ENCODE results near the gene ADD3.

ADD3 gene

GRCh38 chr10:109968953-109969759, 38.6 kb upstream of the ADD3 start:
- no peaks in the 10 kb centered on the region for H3K27me3 ChIP-seq (ENCODE audit: insufficient read depth, low read depth, severe bottlenecking)
- no peak overlapping the region for H3K4me3 ChIP-seq (ENCODE audit: low read depth, low read length)
- no peak overlapping the region for H3K27ac ChIP-seq
- no peaks in the 10 kb centered on the region for H3K36me3 ChIP-seq
- H3K9me3 ChIP-seq (ENCODE audit: severe bottlenecking), result no peaks in the 10 kb centered on the region
- DNase-seq, result no peak
- no peak for TF ChIP-seq CTCF (IDR thresholded peaks at IDR 0.05; ENCODE audit: low read depth, low read length)

DNA sequence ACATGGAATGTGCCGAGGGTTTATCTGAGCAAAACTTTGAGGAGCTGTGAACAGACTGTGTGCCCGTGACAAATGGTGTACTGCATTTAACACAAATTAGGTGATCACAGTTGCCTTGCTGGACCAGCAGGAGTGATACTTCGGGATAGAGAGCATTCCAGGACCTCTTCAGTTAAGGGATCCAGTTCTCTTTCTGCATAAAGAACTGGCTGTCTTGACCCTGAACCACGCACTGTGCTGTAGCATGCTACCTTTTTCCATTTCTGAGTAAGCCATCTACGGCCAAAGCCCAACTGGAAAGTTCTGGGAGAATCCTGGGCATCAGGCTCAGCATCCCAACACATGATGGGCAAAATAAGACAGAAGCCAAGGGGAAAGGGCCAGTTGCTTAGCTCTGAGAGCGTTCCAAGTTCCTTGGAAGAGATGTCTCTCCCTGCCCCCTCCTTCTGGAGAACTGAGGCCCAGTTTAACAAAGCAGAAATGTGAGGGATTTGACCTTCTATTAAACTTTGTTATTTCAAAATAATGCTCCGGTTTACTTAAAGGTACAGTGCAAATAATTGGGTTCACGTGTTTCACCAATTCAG, 37.9 kb upstream of the ADD3 start:
- DNase-seq, result no peak
- Histone ChIP-seq H3K9me3 (ENCODE audit: severe bottlenecking) (no peaks in the 10 kb centered on the region), H3K36me3 (no peaks in the 10 kb centered on the region), H3K27me3 (ENCODE audit: insufficient read depth, low read depth, severe bottlenecking) (no peaks in the 10 kb centered on the region), H3K27ac (no peak overlapping the region), H3K4me3 (ENCODE audit: low read depth, low read length) (no peak overlapping the region)
- TF ChIP-seq CTCF (IDR thresholded peaks at IDR 0.05; ENCODE audit: low read depth, low read length), result no peak

- TF ChIP-seq CTCF (IDR thresholded peaks at IDR 0.05; ENCODE audit: low read depth, low read length), result no peak
- H3K27me3 ChIP-seq (ENCODE audit: insufficient read depth, low read depth, severe bottlenecking), result no peaks in the 10 kb centered on the region
- no peak for DNase-seq
- no peaks in the 10 kb centered on the region for H3K36me3 ChIP-seq
- no peak overlapping the region for H3K4me3 ChIP-seq (ENCODE audit: low read depth, low read length)
- no peak overlapping the region for H3K27ac ChIP-seq
- H3K9me3 ChIP-seq (ENCODE audit: severe bottlenecking), result no peaks in the 10 kb centered on the region
These were observed 36.1 kb upstream of the ADD3 start for GRCh38 chr10:109971634-109972033.

DNA sequence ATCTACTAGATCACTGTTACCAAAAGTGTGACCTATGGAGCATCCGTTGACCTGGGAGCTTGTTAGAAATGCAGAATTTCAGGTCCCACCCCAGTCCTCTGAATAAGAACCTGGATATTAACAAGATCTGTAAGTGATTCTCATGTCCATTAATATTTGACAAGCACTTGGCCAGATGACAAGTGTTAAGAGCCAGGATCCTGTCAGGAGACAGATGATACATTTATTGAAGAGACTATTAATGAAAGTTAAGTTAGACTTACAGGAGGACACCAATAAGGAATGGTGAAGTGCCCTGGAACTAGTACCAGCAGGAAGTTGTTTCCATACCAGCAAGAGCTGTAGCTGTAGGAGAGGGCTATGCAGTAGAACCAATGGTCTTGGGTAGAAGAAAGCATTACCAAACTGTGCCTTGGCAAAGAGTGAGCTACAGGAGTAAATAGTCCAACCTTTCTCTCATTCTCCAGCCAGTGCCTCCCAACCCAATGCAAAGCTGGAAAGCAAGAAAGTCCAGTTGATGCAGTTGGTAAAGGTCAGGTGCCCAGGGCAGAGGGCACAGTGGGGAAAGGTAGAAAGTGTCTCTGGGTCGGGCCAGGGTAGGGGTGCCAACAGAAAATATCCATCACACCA, 35.3 kb upstream of the ADD3 start:
- TF ChIP-seq CTCF (IDR thresholded peaks at IDR 0.05; ENCODE audit: low read depth, low read length), result no peak
- Histone ChIP-seq H3K36me3 (no peaks in the 10 kb centered on the region), H3K27ac (no peak overlapping the region), H3K9me3 (ENCODE audit: severe bottlenecking) (no peaks in the 10 kb centered on the region), H3K4me3 (ENCODE audit: low read depth, low read length) (no peak overlapping the region), H3K27me3 (ENCODE audit: insufficient read depth, low read depth, severe bottlenecking) (no peaks in the 10 kb centered on the region)
- DNase-seq, result no peak

GRCh38 chr10:109973326-109973829, 34.4 kb upstream of the ADD3 start:
- DNase-seq, result no peak
- Histone ChIP-seq H3K36me3 (no peaks in the 10 kb centered on the region), H3K9me3 (ENCODE audit: severe bottlenecking) (no peaks in the 10 kb centered on the region), H3K27me3 (ENCODE audit: insufficient read depth, low read depth, severe bottlenecking) (no peaks in the 10 kb centered on the region), H3K27ac (no peak overlapping the region), H3K4me3 (ENCODE audit: low read depth, low read length) (no peak overlapping the region)
- no peak for TF ChIP-seq CTCF (IDR thresholded peaks at IDR 0.05; ENCODE audit: low read depth, low read length)
